ENCODE data around the gene ADORA1.

Gene ADORA1

DNA sequence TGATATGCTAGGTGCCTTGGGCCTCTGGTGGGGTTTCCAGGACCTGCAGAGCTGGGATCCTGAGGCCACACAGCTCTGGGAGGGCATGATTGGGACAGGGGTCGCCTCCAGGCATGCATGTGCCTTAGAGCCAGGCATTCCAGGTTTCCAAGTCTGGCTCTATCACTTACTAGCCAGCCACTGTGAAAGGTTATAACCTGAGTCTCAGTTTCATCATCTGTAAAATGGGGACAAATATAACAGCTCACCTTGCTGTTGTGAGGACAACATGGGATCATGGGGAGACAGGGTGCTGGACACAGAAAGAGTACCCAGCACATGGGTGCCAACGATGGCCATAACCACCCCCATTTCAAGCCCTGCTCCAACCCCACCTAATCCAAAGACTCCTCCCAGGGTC is 56.3 kb downstream of the ADORA1 start:
- no peak for DNase-seq (ENCODE audit: low read depth, low spot score)
- H3K9me3 ChIP-seq (ENCODE audit: low read depth, low read length) = no peaks in the 10 kb centered on the region
- no peak overlapping the region for H3K4me3 ChIP-seq
- no peak for TF ChIP-seq POLR2AphosphoS5 (IDR thresholded peaks at IDR 0.05; ENCODE audit: borderline replicate concordance, low read depth, low read length)
- TF ChIP-seq FOXP2 (optimal IDR thresholded peaks at IDR 0.05; ENCODE audit: control extremely low read depth, extremely low read length, insufficient read depth) = no peak
- no peak for TF ChIP-seq EZH2 (IDR thresholded peaks at IDR 0.05)
- no peaks in the 10 kb centered on the region for H3K36me3 ChIP-seq (ENCODE audit: insufficient read depth, low read length)
- H3K27ac ChIP-seq = no peak overlapping the region
- H3K9ac ChIP-seq (ENCODE audit: insufficient read length) = no peak overlapping the region

DNA sequence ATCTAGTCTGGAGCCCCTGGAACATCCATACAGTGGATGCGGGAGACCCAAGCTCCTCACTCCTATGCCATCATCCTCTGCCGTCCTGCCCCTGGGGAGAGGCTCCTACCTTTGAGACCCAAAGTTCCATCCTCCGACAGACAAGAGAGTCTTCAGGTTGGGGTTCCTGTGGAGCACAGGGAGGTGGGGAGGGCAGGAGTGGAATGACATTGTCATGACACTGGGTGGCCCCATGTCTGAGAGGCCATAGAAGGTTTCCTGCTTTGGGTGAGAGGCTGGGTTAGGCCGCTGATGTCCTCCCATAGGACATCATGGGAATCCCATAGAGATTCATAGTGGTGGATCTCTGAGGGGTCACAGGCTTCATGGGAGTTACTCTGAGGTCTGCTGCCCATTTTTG is 56.9 kb downstream of the ADORA1 start:
- H3K4me3 ChIP-seq = no peak overlapping the region
- no peaks in the 10 kb centered on the region for H3K9me3 ChIP-seq (ENCODE audit: low read depth, low read length)
- H3K27ac ChIP-seq = no peak overlapping the region
- TF ChIP-seq POLR2AphosphoS5 (IDR thresholded peaks at IDR 0.05; ENCODE audit: borderline replicate concordance, low read depth, low read length) (no peak), FOXP2 (optimal IDR thresholded peaks at IDR 0.05; ENCODE audit: control extremely low read depth, extremely low read length, insufficient read depth) (no peak)
- no peak overlapping the region for H3K9ac ChIP-seq (ENCODE audit: insufficient read length)
- no peaks in the 10 kb centered on the region for H3K36me3 ChIP-seq (ENCODE audit: insufficient read depth, low read length)
- no peak for DNase-seq (ENCODE audit: low read depth, low spot score)

DNA sequence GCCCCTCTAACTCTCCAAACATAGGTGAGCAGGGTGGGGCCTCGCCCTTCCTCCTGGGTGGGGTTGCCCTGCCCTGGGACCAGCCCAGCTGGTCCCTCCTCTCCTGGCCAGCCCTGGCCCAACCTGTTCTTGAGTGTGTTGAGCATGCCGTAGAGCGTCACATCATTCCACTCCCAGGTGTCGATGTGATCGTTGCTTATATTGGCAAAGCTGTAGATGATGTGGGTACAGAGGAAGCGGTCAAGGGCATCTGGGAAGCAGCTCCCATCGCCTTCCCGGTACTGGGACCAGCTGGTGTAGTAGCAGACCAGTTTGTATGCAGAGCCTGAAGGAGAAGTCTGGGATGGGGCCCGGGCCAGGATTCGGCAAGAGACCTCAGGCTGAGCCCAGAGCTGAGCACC is 57.5 kb downstream of the ADORA1 start:
- Histone ChIP-seq H3K9me3 (ENCODE audit: low read depth, low read length) (no peaks in the 10 kb centered on the region), H3K36me3 (ENCODE audit: insufficient read depth, low read length) (no peaks in the 10 kb centered on the region), H3K27ac (no peak overlapping the region), H3K9ac (ENCODE audit: insufficient read length) (no peak overlapping the region), H3K4me3 (no peak overlapping the region)
- TF ChIP-seq EZH2 (IDR thresholded peaks at IDR 0.05) (no peak), POLR2AphosphoS5 (IDR thresholded peaks at IDR 0.05; ENCODE audit: borderline replicate concordance, low read depth, low read length) (no peak), FOXP2 (optimal IDR thresholded peaks at IDR 0.05; ENCODE audit: control extremely low read depth, extremely low read length, insufficient read depth) (no peak)
- no peak for DNase-seq (ENCODE audit: low read depth, low spot score)

DNA sequence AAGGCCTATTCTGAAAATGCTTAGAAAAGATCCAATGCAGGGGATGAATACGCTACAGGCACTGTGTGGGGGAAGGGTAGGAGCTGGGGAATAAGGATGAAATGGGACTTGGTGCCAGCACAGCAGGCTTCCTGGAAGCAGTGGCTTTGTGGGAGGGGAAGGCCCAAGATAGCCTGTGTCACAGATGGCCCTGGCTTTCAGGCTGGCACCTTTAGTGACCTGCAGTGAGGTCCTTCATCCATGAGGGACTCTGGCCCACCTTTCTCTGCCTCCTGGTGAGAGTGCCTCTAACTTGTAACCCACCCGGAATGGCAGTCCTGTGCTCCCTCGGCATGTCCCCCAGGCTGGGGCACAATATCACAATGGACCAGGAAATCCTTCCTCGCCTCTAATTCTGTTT is 58.1 kb downstream of the ADORA1 start:
- Histone ChIP-seq H3K36me3 (ENCODE audit: insufficient read depth, low read length) (no peaks in the 10 kb centered on the region), H3K9me3 (ENCODE audit: low read depth, low read length) (no peaks in the 10 kb centered on the region), H3K27ac (no peak overlapping the region), H3K4me3 (no peak overlapping the region), H3K9ac (ENCODE audit: insufficient read length) (no peak overlapping the region)
- DNase-seq (ENCODE audit: low read depth, low spot score) = no peak
- no peak for TF ChIP-seq FOXP2 (optimal IDR thresholded peaks at IDR 0.05; ENCODE audit: control extremely low read depth, extremely low read length, insufficient read depth)
- TF ChIP-seq EZH2 (IDR thresholded peaks at IDR 0.05) = no peak
- TF ChIP-seq POLR2AphosphoS5 (IDR thresholded peaks at IDR 0.05; ENCODE audit: borderline replicate concordance, low read depth, low read length) = no peak

DNA sequence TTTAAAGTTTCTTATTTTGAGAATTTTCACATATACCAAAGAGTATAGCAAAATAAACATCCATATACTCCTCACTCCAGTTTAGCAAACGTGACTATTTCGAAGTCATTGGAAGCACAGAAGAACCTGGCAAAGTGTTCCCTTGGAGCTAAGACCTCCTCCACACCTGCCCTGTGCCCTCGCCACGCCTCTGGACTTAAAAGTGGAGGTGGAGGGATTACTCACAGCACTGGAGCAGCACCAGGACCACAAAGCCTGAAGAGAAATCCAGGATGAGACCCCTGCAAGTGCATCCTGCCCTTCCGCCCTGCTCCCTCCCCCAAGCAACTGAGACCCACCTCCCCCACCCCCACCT is 58.5 kb downstream of the ADORA1 start:
- no peak overlapping the region for H3K27ac ChIP-seq
- H3K36me3 ChIP-seq (ENCODE audit: insufficient read depth, low read length) = no peaks in the 10 kb centered on the region
- no peak overlapping the region for H3K9ac ChIP-seq (ENCODE audit: insufficient read length)
- no peak overlapping the region for H3K4me3 ChIP-seq
- TF ChIP-seq POLR2AphosphoS5 (IDR thresholded peaks at IDR 0.05; ENCODE audit: borderline replicate concordance, low read depth, low read length) (no peak), EZH2 (IDR thresholded peaks at IDR 0.05) (no peak), FOXP2 (optimal IDR thresholded peaks at IDR 0.05; ENCODE audit: control extremely low read depth, extremely low read length, insufficient read depth) (no peak)
- H3K9me3 ChIP-seq (ENCODE audit: low read depth, low read length) = no peaks in the 10 kb centered on the region
- DNase-seq (ENCODE audit: low read depth, low spot score) = no peak

DNA sequence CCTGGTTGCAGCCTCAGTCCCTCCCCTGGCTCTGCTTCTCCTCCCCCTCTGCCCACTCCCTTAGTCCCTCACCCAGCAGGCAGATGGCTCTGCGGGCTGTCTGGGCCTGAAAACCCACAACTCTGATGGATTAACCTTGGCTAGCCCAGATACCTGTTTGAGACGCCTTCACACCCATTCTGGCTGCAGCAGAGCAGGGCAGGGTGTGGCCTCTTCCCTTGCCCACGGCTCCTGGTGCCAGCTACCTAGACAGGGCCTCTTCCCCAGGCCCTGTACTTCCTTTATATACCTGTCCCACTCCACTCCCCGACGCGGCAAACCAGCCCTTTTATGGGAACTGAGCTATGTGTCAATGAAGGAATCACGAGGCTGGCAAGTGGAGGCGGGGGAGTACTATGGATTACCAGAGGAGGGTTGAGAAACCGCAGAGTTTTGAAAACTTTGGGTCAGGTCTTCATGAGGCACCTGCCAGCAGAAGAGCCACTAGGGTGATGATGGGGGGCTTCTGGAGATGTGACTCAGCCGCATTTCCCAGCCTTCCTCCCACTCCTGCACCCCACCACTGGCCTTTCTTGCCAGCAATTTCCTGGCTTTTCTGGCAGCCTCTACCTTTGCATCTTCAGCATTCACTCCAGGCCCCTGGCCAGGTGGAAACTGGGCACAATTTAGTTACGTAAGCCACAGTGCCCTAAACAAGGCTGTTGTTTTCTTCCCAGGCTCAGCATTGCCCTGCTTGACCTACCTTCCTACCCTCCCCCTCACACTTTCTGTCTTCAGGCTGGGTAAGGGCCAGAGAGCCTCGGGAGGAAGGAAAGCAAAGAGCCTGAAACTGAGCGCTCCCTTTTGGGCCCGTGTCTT is 59.1 kb downstream of the ADORA1 start, which contains the start of gene CHI3L1:
Gene CHI3L1, minus strand, starts transcription at position 259 of the 858 bp plus-strand sequence. Its CDS starts 81 bp downstream, at position 178.
- no peaks in the 10 kb centered on the region for H3K36me3 ChIP-seq (ENCODE audit: insufficient read depth, low read length)
- H3K9ac ChIP-seq (ENCODE audit: insufficient read length) = no peak within 1 kb of the TSS
- TF ChIP-seq POLR2AphosphoS5 (IDR thresholded peaks at IDR 0.05; ENCODE audit: borderline replicate concordance, low read depth, low read length) (no peak), FOXP2 (optimal IDR thresholded peaks at IDR 0.05; ENCODE audit: control extremely low read depth, extremely low read length, insufficient read depth) (no peak), EZH2 (IDR thresholded peaks at IDR 0.05) (no peak)
- H3K9me3 ChIP-seq (ENCODE audit: low read depth, low read length) = no peaks in the 10 kb centered on the region
- H3K4me3 ChIP-seq = no peak within 1 kb of the TSS
- no peak within 1 kb of the TSS for H3K27ac ChIP-seq
- DNase-seq (ENCODE audit: low read depth, low spot score) = no peak

DNA sequence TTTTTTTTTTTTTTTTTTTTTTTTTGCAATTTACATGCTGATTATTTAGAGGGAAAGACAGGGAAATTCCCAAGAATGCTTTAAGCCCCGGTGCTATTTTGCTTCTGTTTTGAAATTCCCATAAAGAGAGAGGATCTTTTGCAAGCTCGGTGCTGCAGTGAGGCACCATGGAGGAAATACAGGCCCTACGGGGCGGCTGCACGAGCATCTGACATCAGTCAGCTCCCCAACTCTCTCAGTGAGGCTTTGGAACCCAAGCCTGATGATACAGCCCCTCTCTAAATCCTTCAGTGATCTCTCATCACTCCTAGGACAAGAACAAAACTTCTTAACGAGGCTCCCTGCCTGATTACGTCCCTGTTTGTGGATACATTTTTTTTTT is 59.8 kb downstream of the ADORA1 start:
- DNase-seq (ENCODE audit: low read depth, low spot score) = no peak
- TF ChIP-seq FOXP2 (optimal IDR thresholded peaks at IDR 0.05; ENCODE audit: control extremely low read depth, extremely low read length, insufficient read depth) (no peak), POLR2AphosphoS5 (IDR thresholded peaks at IDR 0.05; ENCODE audit: borderline replicate concordance, low read depth, low read length) (no peak), EZH2 (IDR thresholded peaks at IDR 0.05) (no peak)
- Histone ChIP-seq H3K27ac (no peak overlapping the region), H3K36me3 (ENCODE audit: insufficient read depth, low read length) (no peaks in the 10 kb centered on the region), H3K9me3 (ENCODE audit: low read depth, low read length) (no peaks in the 10 kb centered on the region), H3K9ac (ENCODE audit: insufficient read length) (no peak overlapping the region), H3K4me3 (no peak overlapping the region)

DNA sequence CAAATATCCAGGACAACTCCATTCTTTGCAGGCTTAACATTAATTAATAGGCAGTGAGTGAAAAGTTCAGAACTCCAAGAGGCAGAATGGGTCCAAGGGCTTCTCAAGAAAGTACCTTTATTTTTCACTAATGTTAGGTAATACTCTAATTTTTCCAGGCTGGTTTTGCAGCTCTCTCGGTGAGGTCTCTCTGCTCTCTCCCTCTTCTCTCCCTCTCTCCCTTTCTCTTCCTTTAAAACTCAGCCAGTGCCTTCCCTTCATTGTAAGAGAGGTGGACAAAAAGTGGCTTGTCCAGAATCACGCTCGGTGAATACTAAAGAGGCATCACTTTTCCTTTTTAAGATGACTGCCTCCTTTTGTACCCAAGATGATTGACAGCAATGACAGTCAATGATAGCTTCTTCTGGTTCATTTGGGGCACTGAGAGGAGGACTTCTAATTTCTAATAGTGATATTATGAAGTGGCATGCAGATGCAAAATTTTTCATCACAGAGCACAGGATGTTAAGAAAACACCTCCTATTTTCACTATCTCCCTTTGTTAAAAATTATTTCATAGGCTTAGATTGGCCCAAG is 60.3 kb downstream of the ADORA1 start:
- Histone ChIP-seq H3K9ac (ENCODE audit: insufficient read length) (no peak overlapping the region), H3K36me3 (ENCODE audit: insufficient read depth, low read length) (no peaks in the 10 kb centered on the region), H3K9me3 (ENCODE audit: low read depth, low read length) (no peaks in the 10 kb centered on the region), H3K27ac (no peak overlapping the region), H3K4me3 (no peak overlapping the region)
- TF ChIP-seq FOXP2 (optimal IDR thresholded peaks at IDR 0.05; ENCODE audit: control extremely low read depth, extremely low read length, insufficient read depth) = no peak
- TF ChIP-seq EZH2 (IDR thresholded peaks at IDR 0.05) = no peak
- TF ChIP-seq POLR2AphosphoS5 (IDR thresholded peaks at IDR 0.05; ENCODE audit: borderline replicate concordance, low read depth, low read length) = no peak
- DNase-seq (ENCODE audit: low read depth, low spot score) = no peak
